ENCODE measurements around the gene ATP11B. TPM values are rescaled to one million over a fixed set of nuclear protein-coding genes. Genes with fewer than 3 reads are reported as not detected.
A peak's percentile ranks its signal among the peaks of the same experiment; 100 is the strongest.

The ATP11B gene
- total and polyA plus RNA-seq, 2 experiments from 2014 or later, result 19.8 to 60.5 TPM

DNA sequence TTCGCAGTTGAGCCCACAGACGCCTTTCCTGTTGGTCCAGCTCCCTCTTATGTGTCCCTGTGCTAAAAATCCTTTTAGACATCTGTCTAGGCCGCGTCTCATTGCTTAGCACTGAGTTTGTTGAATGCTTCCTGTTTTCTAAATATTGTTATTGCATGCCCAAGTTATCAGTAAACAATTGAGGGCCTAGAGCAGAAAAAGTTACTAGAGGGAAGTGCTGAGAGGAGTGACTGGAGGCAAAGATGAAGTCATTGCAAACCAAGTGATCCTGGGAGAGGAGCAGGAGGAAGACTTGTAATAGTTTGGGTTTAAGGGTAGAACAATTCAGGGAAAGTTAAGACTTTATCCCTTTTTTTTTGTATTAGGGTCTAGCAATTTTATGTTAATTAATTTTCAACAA lies 98.9 kb downstream of the ATP11B start:
- WGBS (ENCODE audit: low lambda C conversion rate, missing lambda C conversion rate), result 93% methylated on average over 4 of the region's 4 CpGs
- H3K4me1 ChIP-seq (ENCODE audit: insufficient read depth), result no peaks in the 10 kb centered on the region
- DNase-seq (ENCODE audit: low spot score), result no peak
- H3K27ac ChIP-seq, result no peak overlapping the region
- no peak overlapping the region for H3K4me2 ChIP-seq
- H4K20me1 ChIP-seq (ENCODE audit: insufficient read depth, poor library complexity, severe bottlenecking), result no peaks in the 10 kb centered on the region
- no peaks in the 10 kb centered on the region for H3K9me3 ChIP-seq (ENCODE audit: low read depth)
- no peak overlapping the region for H2AFZ ChIP-seq
- TF ChIP-seq EZH2phosphoT487 (IDR thresholded peaks at IDR 0.05; ENCODE audit: low read depth, severe bottlenecking, unreplicated experiment), result no peak
- no peak for TF ChIP-seq EZH2 (IDR thresholded peaks at IDR 0.05; ENCODE audit: borderline replicate concordance)
- TF ChIP-seq, protein P1, sequence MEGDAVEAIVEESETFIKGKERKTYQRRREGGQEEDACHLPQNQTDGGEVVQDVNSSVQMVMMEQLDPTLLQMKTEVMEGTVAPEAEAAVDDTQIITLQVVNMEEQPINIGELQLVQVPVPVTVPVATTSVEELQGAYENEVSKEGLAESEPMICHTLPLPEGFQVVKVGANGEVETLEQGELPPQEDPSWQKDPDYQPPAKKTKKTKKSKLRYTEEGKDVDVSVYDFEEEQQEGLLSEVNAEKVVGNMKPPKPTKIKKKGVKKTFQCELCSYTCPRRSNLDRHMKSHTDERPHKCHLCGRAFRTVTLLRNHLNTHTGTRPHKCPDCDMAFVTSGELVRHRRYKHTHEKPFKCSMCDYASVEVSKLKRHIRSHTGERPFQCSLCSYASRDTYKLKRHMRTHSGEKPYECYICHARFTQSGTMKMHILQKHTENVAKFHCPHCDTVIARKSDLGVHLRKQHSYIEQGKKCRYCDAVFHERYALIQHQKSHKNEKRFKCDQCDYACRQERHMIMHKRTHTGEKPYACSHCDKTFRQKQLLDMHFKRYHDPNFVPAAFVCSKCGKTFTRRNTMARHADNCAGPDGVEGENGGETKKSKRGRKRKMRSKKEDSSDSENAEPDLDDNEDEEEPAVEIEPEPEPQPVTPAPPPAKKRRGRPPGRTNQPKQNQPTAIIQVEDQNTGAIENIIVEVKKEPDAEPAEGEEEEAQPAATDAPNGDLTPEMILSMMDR (IDR thresholded peaks at IDR 0.05; ENCODE audit: poor library complexity), result no peak
- no peaks in the 10 kb centered on the region for H3K79me2 ChIP-seq
- no peaks in the 10 kb centered on the region for H3K9me2 ChIP-seq (replicated peaks; ENCODE audit: insufficient read depth)
- no peak overlapping the region for H3K4me3 ChIP-seq
- H3K27me3 ChIP-seq, result no peaks in the 10 kb centered on the region
- H3K36me3 ChIP-seq (replicated peaks; ENCODE audit: insufficient read depth, low read depth), result no peaks in the 10 kb centered on the region

DNA sequence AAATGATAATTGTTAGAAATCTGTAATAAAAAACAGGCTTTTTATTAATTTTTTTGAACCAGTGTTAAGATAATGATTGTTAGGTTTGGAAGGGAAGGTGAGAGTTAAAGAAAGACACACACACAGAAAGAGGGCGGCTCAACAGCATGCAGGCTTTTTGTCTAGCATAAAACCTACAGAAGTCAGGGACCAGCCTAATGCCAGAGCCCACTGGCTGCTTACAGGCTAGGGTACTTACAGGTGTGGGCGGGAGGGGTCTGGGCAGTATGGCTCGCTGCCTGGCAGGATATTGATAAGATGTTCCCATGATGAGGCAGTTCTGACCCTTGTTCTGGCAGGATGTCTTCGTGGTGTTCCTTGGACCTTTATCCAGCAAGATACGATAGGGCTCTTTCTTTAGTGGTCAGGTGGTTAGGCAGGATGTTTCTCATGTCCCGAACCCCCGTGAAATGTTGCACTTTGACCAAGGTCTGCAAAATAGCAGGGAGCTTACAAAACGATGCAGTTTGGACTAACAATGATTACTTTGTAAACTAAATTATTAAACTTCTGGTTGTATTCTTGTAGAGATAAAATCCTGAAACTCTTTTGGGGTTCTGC lies 102.3 kb downstream of the ATP11B start:
- Histone ChIP-seq H2AFZ (no peak overlapping the region), H3K9me3 (ENCODE audit: low read depth) (no peaks in the 10 kb centered on the region), H3K4me3 (no peak overlapping the region), H3K27ac (peak overlapping the region; percentile 38), H3K9me2 (replicated peaks; ENCODE audit: insufficient read depth) (no peaks in the 10 kb centered on the region), H3K79me2 (no peaks in the 10 kb centered on the region), H3K27me3 (no peaks in the 10 kb centered on the region), H3K4me1 (ENCODE audit: insufficient read depth) (no peaks in the 10 kb centered on the region), H3K36me3 (replicated peaks; ENCODE audit: insufficient read depth, low read depth) (no peaks in the 10 kb centered on the region), H3K4me2 (peak overlapping the region; percentile 51), H4K20me1 (ENCODE audit: insufficient read depth, poor library complexity, severe bottlenecking) (no peaks in the 10 kb centered on the region)
- TF ChIP-seq EZH2phosphoT487 (IDR thresholded peaks at IDR 0.05; ENCODE audit: low read depth, severe bottlenecking, unreplicated experiment) (no peak), EZH2 (IDR thresholded peaks at IDR 0.05; ENCODE audit: borderline replicate concordance) (no peak)
- TF ChIP-seq, protein P1 (IDR thresholded peaks at IDR 0.05; ENCODE audit: poor library complexity), result no peak
- peak; percentile 21 for DNase-seq (ENCODE audit: low spot score)
- 60% methylated on average over 8 of the region's 8 CpGs for WGBS (ENCODE audit: low lambda C conversion rate, missing lambda C conversion rate)

DNA sequence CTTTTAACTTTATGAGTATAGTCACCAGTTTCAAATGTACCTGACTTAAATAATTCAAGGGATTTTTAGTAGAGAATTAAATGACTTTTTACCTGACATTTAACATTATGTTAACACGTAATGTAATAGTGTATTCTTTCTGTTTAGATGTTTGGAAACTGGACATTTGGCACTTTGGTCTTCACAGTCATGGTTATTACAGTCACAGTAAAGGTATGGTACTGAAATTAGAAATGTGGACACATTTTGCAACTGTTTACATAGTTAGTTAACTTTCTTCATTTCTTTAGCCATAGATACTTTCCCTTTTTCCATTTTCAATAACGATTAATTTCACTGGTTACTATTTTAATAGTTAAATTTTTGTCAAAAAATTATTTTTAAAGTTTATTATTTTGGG lies 103.2 kb downstream of the ATP11B start:
- no peaks in the 10 kb centered on the region for H3K36me3 ChIP-seq (replicated peaks; ENCODE audit: insufficient read depth, low read depth)
- no peak overlapping the region for H2AFZ ChIP-seq
- no peak overlapping the region for H3K4me3 ChIP-seq
- H3K27me3 ChIP-seq, result no peaks in the 10 kb centered on the region
- H3K4me1 ChIP-seq (ENCODE audit: insufficient read depth), result no peaks in the 10 kb centered on the region
- WGBS (ENCODE audit: low lambda C conversion rate, missing lambda C conversion rate), result 97% methylated on average over 2 of the region's 2 CpGs
- no peak overlapping the region for H3K27ac ChIP-seq
- no peaks in the 10 kb centered on the region for H3K9me2 ChIP-seq (replicated peaks; ENCODE audit: insufficient read depth)
- H3K79me2 ChIP-seq, result no peaks in the 10 kb centered on the region
- no peaks in the 10 kb centered on the region for H4K20me1 ChIP-seq (ENCODE audit: insufficient read depth, poor library complexity, severe bottlenecking)
- TF ChIP-seq EZH2phosphoT487 (IDR thresholded peaks at IDR 0.05; ENCODE audit: low read depth, severe bottlenecking, unreplicated experiment) (no peak), EZH2 (IDR thresholded peaks at IDR 0.05; ENCODE audit: borderline replicate concordance) (no peak)
- TF ChIP-seq, protein P1 (IDR thresholded peaks at IDR 0.05; ENCODE audit: poor library complexity), result no peak
- no peaks in the 10 kb centered on the region for H3K9me3 ChIP-seq (ENCODE audit: low read depth)
- DNase-seq (ENCODE audit: low spot score), result no peak
- H3K4me2 ChIP-seq, result no peak overlapping the region

All from hepatocyte (in vitro differentiated cells).